Heart right ventricle (tissue), 16 donors: ENCODE results near the gene CASP10. TPM values are rescaled to one million over a fixed set of nuclear protein-coding genes. Genes with fewer than 3 reads are reported as not detected.

Experiments used
- ATAC-seq, 8 donors: fragments of 200-7000 bp; cut with Tn5 transposase; one replicate each; pipeline ENCODE4 v1.9.1; 2020; ENCODE audit warnings: mild to moderate bottlenecking in 8 of 8, moderate library complexity in 8 of 8, moderate number of reproducible peaks in 1 of 8
- DNase-seq, 2 donors: peaks; one replicate each; pipeline ENCODE4 v3.0.0-alpha.2; 2020
- H3K27ac ChIP-seq, 10 donors: fragments of 200-600 bp; sonication (generic) in 2 of 10; one replicate each; pipeline versions ENCODE4 v1.5.0 to v1.8.0; 2020 to 2022; ENCODE audit warnings: mild to moderate bottlenecking in 3 of 10
- H3K27me3 ChIP-seq, 7 donors: fragments of 200-600 bp; one replicate each; pipeline ENCODE4 v1.8.0; 2021 to 2022; ENCODE audit warnings: mild to moderate bottlenecking in 2 of 7
- H3K36me3 ChIP-seq, 9 donors: fragments of 200-600 bp; sonication (generic) in 1 of 9; one replicate each; pipeline versions ENCODE4 v1.5.0 to v1.8.0; 2020 to 2022; ENCODE audit warnings: mild to moderate bottlenecking in 2 of 9
- H3K4me1 ChIP-seq, 9 donors: fragments of 200-600 bp; sonication (generic) in 1 of 9; one replicate each; pipeline versions ENCODE4 v1.5.0 to v1.8.0; 2020 to 2022; ENCODE audit warnings: mild to moderate bottlenecking in 4 of 9
- H3K4me3 ChIP-seq, 10 donors: fragments of 200-600 bp; sonication (generic) in 2 of 10; one replicate each; pipeline versions ENCODE4 v1.5.0 to v1.8.0; 2020 to 2022; ENCODE audit warnings: mild to moderate bottlenecking in 7 of 10, moderate library complexity in 2 of 10
- H3K9me3 ChIP-seq, 11 donors: fragments of 200-600 bp in 10 of 11; sonication (generic) in 2 of 11; one replicate each; pipeline versions ENCODE4 v1.5.0 to v1.8.0; 2013 to 2022; ENCODE audit warnings: mild to moderate bottlenecking in 2 of 11, control low read depth in 1 of 11, moderate library complexity in 1 of 11
- WGBS, 2 donors: extraction: QIAGEN DNeasy Blood & Tissue Kit; methylation state at CpG; one replicate each; pipeline ENCODE4 v1.1.7; 2013; ENCODE audit warnings: inconsistent platforms in 1 of 2; 5-methylcytosine and 5-hydroxymethylcytosine counted together
- intact Hi-C, 10 donors: fragments of 100-400 bp; cut with DNase I; formaldehyde crosslinking; loops; one replicate each; pipeline versions ENCODE4 v1.11.1 to v1.14.2; 2022
- polyA plus RNA-seq, 2 donors: library from polyadenylated mRNA; stranded (reverse); fragments of 200-250 nt; gene quantifications; one replicate each; pipeline ENCODE4 v1.2.3, GENCODE V29; 2013
- total RNA-seq, 10 donors: library from RNA; stranded (reverse); fragmentation: NEBNext Ultra II Directional in 3 of 10; extraction: Animal tissue kit (Norgen Biotek cat#: 25700) in 3 of 10; gene quantifications; one replicate each; pipeline versions ENCODE4 v1.2.1 to v1.2.4, GENCODE V29; 2021 to 2023
- TF ChIP-seq, protein P1 (sequence below), 9 donors: fragments of 200-600 bp; sonication (generic) in 2 of 9; IDR thresholded peaks; one replicate each; pipeline versions ENCODE4 v1.5.0 to v1.8.0; 2021 to 2022; ENCODE audit warnings: antibody characterized with exemption in 9 of 9, mild to moderate bottlenecking in 5 of 9, moderate library complexity in 1 of 9
- donor health status: Arrhythmogenic right ventricular cardiomyopathy.
- donor health status: ischemic (EF 13 %, LVEDD 7.1; RV severe dilation, severe dysfunction).
- donor health status: healthy with polysubstance abuse.
- donor health status: DM: no; HTN: yes; CAD: no.
- donor health status: DM: no; HTN: no; CAD: no.
- donor health status: ischemic (EF 25% LVEDD 6.9; RV normal size, moderate dysfunction).
- donor health status: ischemic (EF 25% LVEDD 5.7; RV mildly dilated, moderate dysfunction).
- donor health status: healthy.
- donor health status: DM: yes; HTN: yes; CAD: no.
- donor health status: Ischemic cardiomyopathy.
- donor health status: ischemic (EF 35%, LVEDD 5.7; RV mildly dilated, moderate dysfunction).
- donor health status: nonischemic (EF 11% LVEDD 7.7; RV severe dilation, severe dysfunction).
- donor health status: DM: yes; HTN: yes; CAD: no.
- donor health status: PGD.
- donor health status: ischemic (EF 29% LVEDD 5.4; RV normal size, mild dysfunction).
- donor health status: nonischemic (EF 23%, LVEDD 6.1; RV moderate dilation, normal function).

The CASP10 gene
- total and polyA plus RNA-seq, 12 donors = 2.0 to 13.2 (median 5.6) TPM

DNA sequence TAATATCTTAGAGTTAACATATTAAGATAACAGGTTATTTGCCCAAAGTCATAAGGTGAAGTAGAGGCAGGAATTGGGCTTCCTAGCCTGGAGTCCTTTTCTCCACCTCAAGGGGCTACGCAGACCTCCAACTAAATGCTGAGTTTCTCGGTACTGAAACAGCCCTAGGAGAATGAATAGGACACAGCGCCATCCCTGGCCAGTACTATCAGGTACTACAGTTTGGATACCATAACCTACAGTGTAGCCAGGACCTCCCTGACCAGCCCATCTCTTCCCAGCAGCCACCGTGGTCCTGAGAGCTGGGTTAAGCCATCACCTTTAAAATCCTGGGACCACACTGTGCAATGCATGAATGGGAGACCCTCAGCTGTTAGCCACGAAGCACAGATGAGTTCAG lies 93.0 kb downstream of the CASP10 start:
- Histone ChIP-seq H3K4me1 (peaks cover 0 to 14% (median 0%) of the 10 kb centered on the region in 9 donors), H3K27ac (no peak overlapping the region), H3K36me3 (peaks cover 0 to 91% (median 5%) of the 10 kb centered on the region in 9 donors), H3K4me3 (no peak overlapping the region), H3K9me3 (no peaks in the 10 kb centered on the region), H3K27me3 (no peaks in the 10 kb centered on the region)
- intact Hi-C loops = no loop called here
- DNase-seq (no peak), ATAC-seq (no peak)
- TF ChIP-seq, protein P1, sequence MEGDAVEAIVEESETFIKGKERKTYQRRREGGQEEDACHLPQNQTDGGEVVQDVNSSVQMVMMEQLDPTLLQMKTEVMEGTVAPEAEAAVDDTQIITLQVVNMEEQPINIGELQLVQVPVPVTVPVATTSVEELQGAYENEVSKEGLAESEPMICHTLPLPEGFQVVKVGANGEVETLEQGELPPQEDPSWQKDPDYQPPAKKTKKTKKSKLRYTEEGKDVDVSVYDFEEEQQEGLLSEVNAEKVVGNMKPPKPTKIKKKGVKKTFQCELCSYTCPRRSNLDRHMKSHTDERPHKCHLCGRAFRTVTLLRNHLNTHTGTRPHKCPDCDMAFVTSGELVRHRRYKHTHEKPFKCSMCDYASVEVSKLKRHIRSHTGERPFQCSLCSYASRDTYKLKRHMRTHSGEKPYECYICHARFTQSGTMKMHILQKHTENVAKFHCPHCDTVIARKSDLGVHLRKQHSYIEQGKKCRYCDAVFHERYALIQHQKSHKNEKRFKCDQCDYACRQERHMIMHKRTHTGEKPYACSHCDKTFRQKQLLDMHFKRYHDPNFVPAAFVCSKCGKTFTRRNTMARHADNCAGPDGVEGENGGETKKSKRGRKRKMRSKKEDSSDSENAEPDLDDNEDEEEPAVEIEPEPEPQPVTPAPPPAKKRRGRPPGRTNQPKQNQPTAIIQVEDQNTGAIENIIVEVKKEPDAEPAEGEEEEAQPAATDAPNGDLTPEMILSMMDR (IDR thresholded peaks at IDR 0.05) = no peak
- 63 to 77% methylated on average over 5 of the region's 5 CpGs for WGBS, 2 donors

DNA sequence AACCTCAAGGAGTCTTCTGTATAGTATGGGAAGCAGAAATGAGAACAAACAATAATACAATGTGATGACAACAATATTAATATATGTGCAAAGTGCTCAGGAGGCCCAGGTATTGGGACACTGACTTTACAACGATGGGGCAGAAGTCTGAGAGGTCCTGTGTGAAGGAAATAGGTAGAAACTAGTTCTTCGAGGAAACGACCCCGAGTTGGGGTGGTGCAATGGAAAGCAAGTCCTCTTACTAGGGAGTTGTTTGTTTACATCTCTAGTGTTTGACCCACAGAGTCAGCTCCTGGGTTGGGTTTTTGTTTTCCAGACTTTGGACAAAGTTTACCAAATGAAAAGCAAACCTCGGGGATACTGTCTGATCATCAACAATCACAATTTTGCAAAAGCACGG lies 93.6 kb downstream of the CASP10 start:
- no peak for DNase-seq
- ATAC-seq = no peak
- H3K9me3 ChIP-seq = no peaks in the 10 kb centered on the region
- TF ChIP-seq, protein P1 (IDR thresholded peaks at IDR 0.05) = no peak
- 94 to 95% methylated on average over 6 of the region's 6 CpGs for WGBS, 2 donors
- no peaks in the 10 kb centered on the region for H3K27me3 ChIP-seq
- peaks cover 0 to 91% (median 5%) of the 10 kb centered on the region in 9 donors for H3K36me3 ChIP-seq
- intact Hi-C loops = no loop called here
- no peak overlapping the region for H3K27ac ChIP-seq
- peaks cover 0 to 14% (median 0%) of the 10 kb centered on the region in 9 donors for H3K4me1 ChIP-seq
- H3K4me3 ChIP-seq = no peak overlapping the region

Other genes with a start within 250 kb of the CASP10 start
- gene ORC2, start 219.5 kb upstream of the CASP10 start, total RNA-seq = 10 to 100 TPM; 18.6 to 38.8 (median 27.5) TPM
- gene ORC2, start 219.5 kb upstream of the CASP10 start, polyA plus RNA-seq = 10 to 100 TPM in 1 of 2 donors, 1 to 10 TPM in 1; 5.5 to 10.9 TPM
- 10 to 100 TPM in 9 of 10 donors, 1 to 10 TPM in 1; 9.4 to 15.3 (median 12.9) TPM for gene HYCC2, start 111.5 kb upstream of the CASP10 start, total RNA-seq
- 1 to 10 TPM; 1.4 to 8.3 TPM for gene HYCC2, start 111.5 kb upstream of the CASP10 start, polyA plus RNA-seq
- 100 to 1,000 TPM; 313 to 513 (median 457) TPM for gene NDUFB3, start 111.1 kb upstream of the CASP10 start, total RNA-seq
- gene NDUFB3, start 111.1 kb upstream of the CASP10 start, polyA plus RNA-seq = 100 to 1,000 TPM; 200 to 216 TPM
- gene CFLAR, start 67.0 kb upstream of the CASP10 start, total RNA-seq = 100 to 1,000 TPM; 171 to 257 (median 212) TPM
- gene CFLAR, start 67.0 kb upstream of the CASP10 start, polyA plus RNA-seq = 100 to 1,000 TPM in 1 of 2 donors, 10 to 100 TPM in 1; 91.5 to 164 TPM
- gene CASP8, start 77.4 kb downstream of the CASP10 start, total RNA-seq = 10 to 100 TPM in 1 of 10 donors, 1 to 10 TPM in 9; 2.4 to 10.1 (median 3.6) TPM
- gene CASP8, start 77.4 kb downstream of the CASP10 start, polyA plus RNA-seq = 1 to 10 TPM; 2.0 to 3.4 TPM
- gene FLACC1, start 174.2 kb downstream of the CASP10 start, total RNA-seq = 10 to 100 TPM in 4 of 10 donors, 1 to 10 TPM in 6; 5.6 to 15.9 (median 8.4) TPM
- 1 to 10 TPM in 1 of 2 donors, under 1 TPM in 1; 0.88 to 6.2 TPM for gene FLACC1, start 174.2 kb downstream of the CASP10 start, polyA plus RNA-seq